GM13976 (cell line): Measurements from ENCODE around the gene POC5.

Source experiments
- DNase-seq: peaks from one replicate; pipeline ENCODE4 v3.0.0; 2012; ENCODE audit warnings: low spot score
- CTCF ChIP-seq: IDR thresholded peaks from 2 replicates; pipeline ENCODE4 v1.5.1; 2012; ENCODE audit warnings: borderline replicate concordance, mild to moderate bottlenecking; ENCODE audit not compliant: insufficient read depth; ENCODE audit errors: extremely low read depth, missing control alignments, control extremely low read depth
- in situ Hi-C: fragments of 300-500 bp; cut with MboI; formaldehyde crosslinking; loops from one replicate; pipeline ENCODE4 v1.12.0; 2022; ENCODE audit warnings: low sequenced_read_pairs, mixed read lengths, inconsistent platforms; ENCODE audit not compliant: unreplicated experiment

POC5 gene

GRCh38 chr5:75672616-75673015 lies 44.6 kb downstream of the POC5 start:
- no peak for DNase-seq
- no peak for TF ChIP-seq CTCF
- in situ Hi-C loops: no loop called here

DNA sequence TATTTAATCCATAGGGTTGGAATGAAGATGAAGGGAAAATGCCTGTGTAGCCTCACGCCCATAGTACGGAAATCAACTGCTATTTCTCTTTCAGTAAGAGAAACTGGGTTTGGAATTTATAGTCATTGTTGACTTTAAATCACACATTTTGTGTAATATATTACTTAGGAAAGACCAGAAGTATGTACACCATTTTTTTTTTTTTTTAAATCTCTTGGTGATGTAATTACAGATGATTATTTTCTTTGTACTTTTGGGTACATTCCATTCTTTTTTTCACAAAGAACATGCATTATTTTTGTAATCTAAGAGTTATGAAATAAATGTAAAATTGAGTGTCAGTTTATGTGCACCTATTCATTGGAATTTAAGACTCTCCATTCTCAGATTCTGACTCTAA lies 45.7 kb downstream of the POC5 start:
- DNase-seq: no peak
- in situ Hi-C loops: no loop called here
- TF ChIP-seq CTCF: no peak

DNA sequence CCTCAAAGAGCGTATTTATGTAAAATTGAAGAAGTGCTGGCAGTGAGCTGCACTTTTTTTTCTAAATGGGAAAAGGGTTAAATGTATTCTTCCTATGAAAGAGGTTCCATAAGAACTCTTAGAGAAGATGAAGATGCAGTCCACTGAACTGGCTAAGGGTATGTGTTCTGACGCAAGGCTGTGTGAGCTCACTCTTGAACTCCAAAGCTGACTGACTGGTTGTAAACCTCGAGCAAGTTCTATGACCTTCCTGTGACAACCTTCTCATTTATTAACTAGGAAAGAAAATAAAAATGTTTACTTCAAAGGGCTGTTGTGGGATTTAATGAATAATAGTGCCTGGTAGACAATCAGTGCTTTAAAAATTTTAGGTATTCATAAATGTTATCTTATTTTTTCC lies 46.7 kb downstream of the POC5 start:
- no peak for TF ChIP-seq CTCF
- DNase-seq: no peak
- in situ Hi-C loops: no loop called here

DNA sequence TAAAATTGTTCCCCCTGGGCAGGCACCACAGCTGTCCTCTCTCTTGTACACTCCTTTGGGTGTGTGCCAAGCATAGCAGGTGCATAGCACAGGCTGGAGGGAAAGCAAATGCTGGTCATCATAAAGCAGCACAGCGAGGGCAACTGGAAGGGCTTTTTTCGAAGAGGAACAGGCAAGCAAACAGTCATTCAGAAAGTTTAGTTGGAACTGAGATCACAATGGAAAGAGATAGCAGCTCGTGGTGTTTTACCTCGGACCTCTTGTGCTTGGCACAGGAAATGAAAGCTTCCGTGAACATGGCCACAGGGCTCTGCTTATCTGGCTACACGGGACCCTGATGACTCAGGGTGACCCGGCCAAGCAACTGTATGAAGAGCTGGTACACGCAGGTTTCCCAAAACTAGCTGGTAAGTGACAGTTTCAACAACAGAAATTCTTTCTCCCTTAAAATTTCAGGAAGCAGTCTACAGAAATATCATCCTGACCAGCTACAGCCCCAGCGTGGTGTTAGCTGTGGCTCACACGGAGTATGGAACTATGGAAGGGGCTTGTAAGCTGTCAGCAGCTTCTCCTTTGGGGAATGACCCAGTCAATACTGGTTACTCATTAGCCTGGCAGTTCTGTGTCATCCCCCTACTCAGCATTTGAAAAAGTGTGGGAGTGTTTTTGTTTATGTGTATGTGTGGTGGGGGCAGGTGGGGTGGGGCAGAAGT lies 48.1 kb downstream of the POC5 start:
- in situ Hi-C loops: no loop called here
- peak; percentile 64 for DNase-seq
- TF ChIP-seq CTCF: no peak

DNA sequence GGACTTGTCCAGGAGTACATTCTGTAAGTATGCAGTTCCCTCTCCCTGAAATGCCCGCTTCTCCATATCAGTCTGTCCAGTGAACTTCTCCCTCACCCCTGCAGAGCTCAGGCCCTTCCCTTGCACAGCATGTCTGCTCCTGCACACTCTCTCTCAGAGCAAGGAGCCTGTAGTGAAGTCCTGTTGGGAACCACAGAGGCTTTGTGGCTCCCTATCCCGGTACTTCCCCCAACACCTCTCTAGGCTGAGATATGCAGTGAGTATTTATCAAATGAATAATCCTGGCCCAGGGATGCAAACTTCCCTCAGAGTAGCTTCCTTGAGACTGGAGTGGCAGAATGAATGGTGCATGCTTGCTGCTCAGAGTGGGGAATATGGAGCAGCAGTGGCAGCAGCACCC lies 48.8 kb downstream of the POC5 start:
- no peak for TF ChIP-seq CTCF
- no peak for DNase-seq
- in situ Hi-C loops: no loop called here

DNA sequence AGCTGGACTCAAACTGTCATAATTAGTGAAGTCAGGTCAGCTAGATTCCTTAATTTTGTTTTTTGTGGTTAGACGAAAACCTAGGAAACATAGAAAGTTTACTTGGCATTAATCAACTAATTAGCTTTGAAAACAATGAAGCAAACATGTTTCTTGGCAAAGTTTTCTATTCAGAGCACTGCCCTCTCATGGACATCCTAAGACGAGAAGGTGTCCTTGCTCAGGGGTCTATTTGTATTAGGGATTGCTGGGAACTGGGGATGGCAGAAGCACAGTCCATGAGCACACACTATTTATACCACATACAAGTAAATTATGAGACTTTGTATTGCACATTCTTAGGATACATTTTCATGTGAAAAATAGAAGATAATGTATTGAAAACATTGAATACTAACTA lies 49.7 kb downstream of the POC5 start:
- no peak for TF ChIP-seq CTCF
- in situ Hi-C loops: no loop called here
- DNase-seq: no peak
